IMR-90 (cell line): ENCODE results near the gene OPTC. TPM values are rescaled to one million over a fixed set of nuclear protein-coding genes. Genes with fewer than 3 reads are reported as not detected.

ENCODE experiments used
- ATAC-seq: fragments of 200-7000 bp; cut with Tn5 transposase; 2 replicates; pipeline ENCODE4 v1.9.1; 2020; ENCODE audit warnings: low read depth, mild to moderate bottlenecking, moderate library complexity
- BruUV-seq: library from RNA; stranded (reverse); fragments of 400-500 nt; replicated peaks from 2 replicates; lab custom pipeline; 2021; lab: Mats Ljungman, UMichigan
- CTCF ChIA-PET: fragments of 300-600 bp; formaldehyde crosslinking; extraction: SDS; loops from one replicate; lab custom pipeline; 2021; ENCODE audit warnings: antibody characterized with exemption; lab: Yijun Ruan, JAX
- POLR2A ChIA-PET: fragments of 300-600 bp; sonication (Branson Sonifier 250); formaldehyde crosslinking; loops from one replicate; lab custom pipeline; 2022; ENCODE audit warnings: antibody characterized with exemption; ENCODE audit not compliant: unreplicated experiment; lab: Charles Lee
- DNase-seq: peaks from one replicate; pipeline ENCODE4 v3.0.0; 2013
- H2AFZ ChIP-seq: replicated peaks from 2 replicates; pipeline ENCODE3; 2013; ENCODE audit warnings: low read length, mild to moderate bottlenecking; ENCODE audit not compliant: poor library complexity
- H2AK5ac ChIP-seq: 2 replicates; pipeline ENCODE4 v1.6.1; 2013; ENCODE audit warnings: low read depth, low read length, inconsistent platforms
- H2AK9ac ChIP-seq: replicated peaks from 2 replicates; pipeline ENCODE3; 2013; ENCODE audit warnings: mild to moderate bottlenecking, low read depth, low read length, moderate library complexity; ENCODE audit not compliant: poor library complexity
- H2BK120ac ChIP-seq: 2 replicates; pipeline ENCODE4 v1.6.1; 2013; ENCODE audit warnings: low read depth, low read length, inconsistent platforms
- H2BK15ac ChIP-seq: 3 replicates; pipeline ENCODE4 v1.6.1; 2013; ENCODE audit warnings: low read depth, low read length, inconsistent platforms
- H2BK20ac ChIP-seq: 2 replicates; pipeline ENCODE4 v1.6.1; 2013; ENCODE audit warnings: low read depth, mild to moderate bottlenecking, inconsistent platforms, low read length, moderate library complexity
- H2BK5ac ChIP-seq: 2 replicates; pipeline ENCODE4 v1.6.1; 2013; ENCODE audit warnings: mild to moderate bottlenecking, low read depth, low read length, inconsistent platforms; ENCODE audit not compliant: poor library complexity, severe bottlenecking
- H3K14ac ChIP-seq: replicated peaks from 2 replicates; pipeline ENCODE4 v1.6.1; 2013; ENCODE audit warnings: low read depth, low read length, inconsistent platforms
- H3K18ac ChIP-seq: 2 replicates; pipeline ENCODE4 v1.6.1; 2013; ENCODE audit warnings: low read depth, low read length, control low read depth
- H3K23ac ChIP-seq: 2 replicates; pipeline ENCODE4 v1.6.1; 2013; ENCODE audit warnings: low read depth, low read length, inconsistent platforms
- H3K27ac ChIP-seq: 2 replicates; pipeline ENCODE4 v1.5.1; 2013; ENCODE audit warnings: mild to moderate bottlenecking, control low read depth, low read length; ENCODE audit not compliant: insufficient read depth
- H3K27me3 ChIP-seq: 2 replicates; pipeline ENCODE4 v1.6.1; 2013; ENCODE audit warnings: low read length; ENCODE audit not compliant: control insufficient read depth, insufficient read depth
- H3K36me3 ChIP-seq: 2 replicates; pipeline ENCODE4 v1.6.1; 2013; ENCODE audit warnings: low read length, mixed read lengths; ENCODE audit not compliant: control insufficient read depth, insufficient read depth
- H3K4ac ChIP-seq: 2 replicates; pipeline ENCODE4 v1.6.1; 2013; ENCODE audit warnings: low read depth, low read length, inconsistent platforms
- H3K4me1 ChIP-seq: 2 replicates; pipeline ENCODE4 v1.6.1; 2013; ENCODE audit warnings: low read length, mixed read lengths; ENCODE audit not compliant: control insufficient read depth, insufficient read depth
- H3K4me2 ChIP-seq: 2 replicates; pipeline ENCODE4 v1.6.1; 2013; ENCODE audit warnings: low read depth, mild to moderate bottlenecking, control low read depth, low read length, moderate library complexity
- H3K4me3 ChIP-seq: 2 replicates; pipeline ENCODE4 v1.5.1; 2013; ENCODE audit warnings: low read depth, mild to moderate bottlenecking, control low read depth, low read length, moderate library complexity; ENCODE audit not compliant: insufficient read depth
- H3K56ac ChIP-seq: 2 replicates; pipeline ENCODE4 v1.6.1; 2013; ENCODE audit warnings: low read length, inconsistent platforms; ENCODE audit not compliant: insufficient read depth; ENCODE audit errors: extremely low read depth
- H3K79me1 ChIP-seq, 2 experiments: 2 replicates each; pipeline ENCODE4 v1.6.1; 2013; ENCODE audit warnings: low read length in 2 of 2, inconsistent platforms in 1 of 2, low read depth in 1 of 2
- H3K9ac ChIP-seq: 2 replicates; pipeline ENCODE4 v1.6.1; 2013; ENCODE audit warnings: low read depth, low read length, control low read depth
- H3K9me1 ChIP-seq: 2 replicates; pipeline ENCODE4 v1.6.1; 2013; ENCODE audit warnings: low read length, inconsistent platforms; ENCODE audit not compliant: insufficient read depth
- H3K9me3 ChIP-seq: 2 replicates; pipeline ENCODE4 v1.6.1; 2013; ENCODE audit warnings: low read length; ENCODE audit not compliant: control insufficient read depth, insufficient read depth
- H4K20me1 ChIP-seq: 2 replicates; pipeline ENCODE4 v1.6.1; 2013; ENCODE audit warnings: low read length, inconsistent platforms; ENCODE audit not compliant: insufficient read depth
- H4K5ac ChIP-seq: 2 replicates; pipeline ENCODE4 v1.6.1; 2013; ENCODE audit warnings: mild to moderate bottlenecking, low read depth, low read length, control low read depth
- H4K8ac ChIP-seq, 2 experiments: 2 replicates each; pipeline ENCODE4 v1.6.1; 2013; ENCODE audit warnings: low read depth in 2 of 2, low read length in 2 of 2, control low read depth in 1 of 2, inconsistent platforms in 1 of 2
- H4K91ac ChIP-seq: 2 replicates; pipeline ENCODE4 v1.6.1; 2013; ENCODE audit warnings: low read depth, low read length, inconsistent platforms; ENCODE audit not compliant: insufficient read depth
- BHLHE40 ChIP-seq: fragments of 150-350 bp; IDR thresholded peaks from 2 replicates; pipeline ENCODE4 v1.6.1; 2016; ENCODE audit warnings: mild to moderate bottlenecking, low read depth, low read length
- CEBPB ChIP-seq: IDR thresholded peaks from 2 replicates; pipeline ENCODE4 v1.6.1; 2012; ENCODE audit warnings: low read depth, low read length, improper control_type of control experiment
- CHD1 ChIP-seq: IDR thresholded peaks from 2 replicates; pipeline ENCODE4 v1.6.1; 2012; ENCODE audit warnings: low read depth, low read length, improper control_type of control experiment
- CTCF ChIP-seq: conservative IDR thresholded peaks from 2 replicates; pipeline ENCODE4 v1.5.1; 2012; ENCODE audit warnings: mild to moderate bottlenecking, low read depth, low read length, improper control_type of control experiment
- FOS ChIP-seq: fragments of 150-350 bp; IDR thresholded peaks from 2 replicates; pipeline ENCODE4 v1.6.1; 2016; ENCODE audit warnings: low read depth, low read length
- MAFK ChIP-seq: IDR thresholded peaks from 2 replicates; pipeline ENCODE4 v1.6.1; 2012; ENCODE audit warnings: low read depth, low read length, improper control_type of control experiment
- MAZ ChIP-seq: IDR thresholded peaks from 2 replicates; pipeline ENCODE4 v1.6.1; 2012; ENCODE audit warnings: low read depth, mild to moderate bottlenecking, low read length, improper control_type of control experiment, moderate library complexity, borderline replicate concordance
- MXI1 ChIP-seq: IDR thresholded peaks from 2 replicates; pipeline ENCODE4 v1.6.1; 2012; ENCODE audit warnings: low read depth, mild to moderate bottlenecking, low read length, moderate library complexity, borderline replicate concordance
- NFE2L2 ChIP-seq: fragments of 150-350 bp; IDR thresholded peaks from 2 replicates; pipeline ENCODE4 v1.6.1; 2016; ENCODE audit warnings: low read depth, mild to moderate bottlenecking, low read length
- POLR2A ChIP-seq: IDR thresholded peaks from 2 replicates; pipeline ENCODE4 v1.6.1; 2012; ENCODE audit warnings: mild to moderate bottlenecking, low read depth, low read length
- RAD21 ChIP-seq: IDR thresholded peaks from 2 replicates; pipeline ENCODE4 v1.6.1; 2012; ENCODE audit warnings: low read length, improper control_type of control experiment
- RCOR1 ChIP-seq: IDR thresholded peaks from 2 replicates; pipeline ENCODE4 v1.6.1; 2012; ENCODE audit warnings: mild to moderate bottlenecking, low read length, improper control_type of control experiment; ENCODE audit not compliant: insufficient replicate concordance
- RFX5 ChIP-seq: IDR thresholded peaks from 2 replicates; pipeline ENCODE4 v1.8.0; 2012; ENCODE audit warnings: low read depth, mild to moderate bottlenecking, low read length, moderate library complexity
- SMC3 ChIP-seq: fragments of 150-350 bp; IDR thresholded peaks from 2 replicates; pipeline ENCODE4 v1.6.1; 2016; ENCODE audit warnings: low read depth, mild to moderate bottlenecking, antibody characterized with exemption, low read length, moderate library complexity
- WGBS, 2 experiments: methylation state at CpG; one replicate each; pipeline versions ENCODE4 v1.1.5 to v1.1.7; 2013; ENCODE audit warnings: missing lambda C conversion rate in 2 of 2; ENCODE audit not compliant: insufficient read length in 1 of 2; ENCODE audit errors: extremely low coverage in 2 of 2; 5-methylcytosine and 5-hydroxymethylcytosine counted together
- dilution Hi-C: fragments of 300-500 bp; cut with HindIII; formaldehyde crosslinking; loops from one replicate; pipeline ENCODE4 v1.14.3; 2018; ENCODE audit warnings: low sequenced_read_pairs; ENCODE audit not compliant: unreplicated experiment
- in situ Hi-C: fragments of 300-500 bp; cut with MboI; formaldehyde crosslinking; loops from 3 replicates; pipeline ENCODE4 v1.14.3; 2019; ENCODE audit warnings: low sequenced_read_pairs, inconsistent platforms, mixed read lengths
- intact Hi-C: fragments of 100-400 bp; cut with micrococcal nuclease; formaldehyde crosslinking; loops from 2 replicates; pipeline ENCODE4 v1.10.0; 2022
- polyA plus RNA-seq, 3 experiments: library from polyadenylated mRNA; depleted of rRNA; stranded (reverse); fragments of >200 nt; gene quantifications; 2 replicates each; pipeline ENCODE4 v1.2.3, GENCODE V29; 2012; ENCODE audit warnings: low replicate concordance in 1 of 3
- total RNA-seq: library from RNA; depleted of rRNA; stranded (reverse); fragments of >200 nt; gene quantifications from 2 replicates; pipeline ENCODE4 v1.2.3, GENCODE V29; 2012
- TF ChIP-seq, protein P1 (sequence below): fragments of 150-350 bp; IDR thresholded peaks from 2 replicates; pipeline ENCODE4 v1.6.1; 2016; ENCODE audit warnings: low read depth, mild to moderate bottlenecking, low read length, moderate library complexity, borderline replicate concordance
- TF ChIP-seq, protein P2 (sequence below): fragments of 150-350 bp; IDR thresholded peaks from 2 replicates; pipeline ENCODE4 v1.6.1; 2017; ENCODE audit warnings: mild to moderate bottlenecking, antibody characterized with exemption, low read length, low read depth

OPTC gene
- total and polyA plus RNA-seq, 2 of the 4 experiments (the other 2 are of a cell fraction), result not detected

GRCh38 chr1:203470240-203470639 is 23.7 kb upstream of the OPTC start:
- H3K4me1 ChIP-seq, result peaks cover 6% of the 10 kb centered on the region
- ATAC-seq, result no peak
- dilution Hi-C loops (no loop called here), in situ Hi-C loops (no loop called here), intact Hi-C loops (no loop called here)
- H2BK20ac ChIP-seq, result no peak overlapping the region
- no peak overlapping the region for H3K18ac ChIP-seq
- no peak overlapping the region for H3K9ac ChIP-seq
- TF ChIP-seq, protein P1, sequence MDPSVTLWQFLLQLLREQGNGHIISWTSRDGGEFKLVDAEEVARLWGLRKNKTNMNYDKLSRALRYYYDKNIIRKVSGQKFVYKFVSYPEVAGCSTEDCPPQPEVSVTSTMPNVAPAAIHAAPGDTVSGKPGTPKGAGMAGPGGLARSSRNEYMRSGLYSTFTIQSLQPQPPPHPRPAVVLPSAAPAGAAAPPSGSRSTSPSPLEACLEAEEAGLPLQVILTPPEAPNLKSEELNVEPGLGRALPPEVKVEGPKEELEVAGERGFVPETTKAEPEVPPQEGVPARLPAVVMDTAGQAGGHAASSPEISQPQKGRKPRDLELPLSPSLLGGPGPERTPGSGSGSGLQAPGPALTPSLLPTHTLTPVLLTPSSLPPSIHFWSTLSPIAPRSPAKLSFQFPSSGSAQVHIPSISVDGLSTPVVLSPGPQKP, result no peak
- TF ChIP-seq NFE2L2, result no peak
- no peak for TF ChIP-seq BHLHE40
- TF ChIP-seq MAZ, result no peak
- TF ChIP-seq CEBPB, result no peak
- TF ChIP-seq MXI1, result no peak
- no peak for TF ChIP-seq SMC3
- TF ChIP-seq, protein P2, sequence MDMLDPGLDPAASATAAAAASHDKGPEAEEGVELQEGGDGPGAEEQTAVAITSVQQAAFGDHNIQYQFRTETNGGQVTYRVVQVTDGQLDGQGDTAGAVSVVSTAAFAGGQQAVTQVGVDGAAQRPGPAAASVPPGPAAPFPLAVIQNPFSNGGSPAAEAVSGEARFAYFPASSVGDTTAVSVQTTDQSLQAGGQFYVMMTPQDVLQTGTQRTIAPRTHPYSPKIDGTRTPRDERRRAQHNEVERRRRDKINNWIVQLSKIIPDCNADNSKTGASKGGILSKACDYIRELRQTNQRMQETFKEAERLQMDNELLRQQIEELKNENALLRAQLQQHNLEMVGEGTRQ, result no peak
- no peak for TF ChIP-seq MAFK
- TF ChIP-seq CTCF, result no peak
- TF ChIP-seq POLR2A, result no peak
- TF ChIP-seq CHD1, result no peak
- no peak for TF ChIP-seq FOS
- TF ChIP-seq RCOR1, result no peak
- no peak for TF ChIP-seq RFX5
- no peak for TF ChIP-seq RAD21
- H2AK5ac ChIP-seq, result no peak overlapping the region
- H3K14ac ChIP-seq, result no peak overlapping the region
- no peak overlapping the region for H2AK9ac ChIP-seq
- H2BK5ac ChIP-seq, result no peak overlapping the region
- no peak overlapping the region for H2BK15ac ChIP-seq
- H4K8ac ChIP-seq, result no peak overlapping the region
- DNase-seq, result no peak
- ChIA-PET POLR2A (no interaction called here), CTCF (no interaction called here)
- no peaks in the 10 kb centered on the region for H4K20me1 ChIP-seq
- no peak overlapping the region for H4K5ac ChIP-seq
- BruUV-seq, result no TSS peak
- H3K4ac ChIP-seq, result no peak overlapping the region
- no peaks in the 10 kb centered on the region for H3K36me3 ChIP-seq
- H3K4me2 ChIP-seq, result no peak overlapping the region
- H3K27me3 ChIP-seq, result peaks cover 10% of the 10 kb centered on the region
- H3K79me1 ChIP-seq, result no peaks in the 10 kb centered on the region
- no peak overlapping the region for H3K56ac ChIP-seq
- peaks cover 6% of the 10 kb centered on the region for H3K9me1 ChIP-seq
- no peak overlapping the region for H3K27ac ChIP-seq
- H3K9me3 ChIP-seq, result no peaks in the 10 kb centered on the region
- no peak overlapping the region for H2BK120ac ChIP-seq
- WGBS, 2 experiments, result 43% methylated on average over 2 of the region's 5 CpGs; no CpG with 5 or more reads in 1 of the 2 experiments
- H4K91ac ChIP-seq, result no peak overlapping the region
- no peak overlapping the region for H2AFZ ChIP-seq
- H3K4me3 ChIP-seq, result no peak overlapping the region
- H3K23ac ChIP-seq, result no peak overlapping the region
